Transverse colon (tissue), 4 donors: Measurements from ENCODE around the gene MAGI2. TPM values are rescaled to one million over a fixed set of nuclear protein-coding genes. Genes with fewer than 3 reads are reported as not detected.

Source experiments
- DNase-seq: peaks from one replicate; pipeline ENCODE4 v3.0.0-alpha.2; 2019
- H3K27ac ChIP-seq, 4 donors: fragments of 200-600 bp; sonication (generic); 2 replicates each; pipeline ENCODE4 v1.5.1; 2016 to 2018; ENCODE audit warnings: inconsistent platforms in 4 of 4
- H3K27me3 ChIP-seq: fragments of 200-600 bp; sonication (generic); 2 replicates; pipeline ENCODE4 v1.5.1; 2017; ENCODE audit warnings: inconsistent platforms
- H3K36me3 ChIP-seq, 4 donors: fragments of 200-600 bp; sonication (generic); 2 replicates each; pipeline ENCODE4 v1.5.1; 2017 to 2019; ENCODE audit warnings: inconsistent platforms in 4 of 4
- H3K4me1 ChIP-seq, 4 donors: fragments of 200-600 bp; sonication (generic); 2 replicates each; pipeline ENCODE4 v1.5.1; 2017 to 2020; ENCODE audit warnings: inconsistent platforms in 4 of 4
- H3K4me3 ChIP-seq, 4 donors: fragments of 200-600 bp; sonication (generic); 1 replicate in 1 of 4; 2 replicates in 3 of 4; pipeline versions ENCODE4 v1.5.1 to v1.6.1; 2017 to 2019; ENCODE audit warnings: inconsistent platforms in 4 of 4
- H3K9me3 ChIP-seq, 2 donors: fragments of 200-600 bp; sonication (generic); 2 replicates each; pipeline ENCODE4 v1.5.1; 2017 to 2019; ENCODE audit warnings: inconsistent platforms in 2 of 2
- EP300 ChIP-seq: sonication (generic); formaldehyde crosslinking; IDR thresholded peaks from one replicate; pipeline ENCODE4 v1.6.1; 2017; ENCODE audit warnings: antibody characterized with exemption, low read depth
- POLR2A ChIP-seq: fragments of 450-650 bp; IDR thresholded peaks from one replicate; pipeline ENCODE4 v1.6.1; 2016; ENCODE audit warnings: antibody characterized with exemption, mild to moderate bottlenecking, moderate library complexity
- POLR2AphosphoS5 ChIP-seq, 3 donors: sonication (generic); formaldehyde crosslinking; IDR thresholded peaks; one replicate each; pipeline ENCODE4 v1.6.1; 2016; ENCODE audit warnings: antibody characterized with exemption in 3 of 3
- WGBS, 2 donors: methylation state at CpG; one replicate each; pipeline ENCODE4 v1.1.5; 2018; ENCODE audit warnings: low coverage in 1 of 2; 5-methylcytosine and 5-hydroxymethylcytosine counted together
- in situ Hi-C, 4 donors: fragments of 200-750 bp; cut with MboI; loops; one replicate each; pipeline versions ENCODE4 v1.15.0 to v1.15.1; 2017; ENCODE audit warnings: low sequenced_read_pairs in 3 of 4, low pct_ligation_motif_present in 1 of 4, low pct_unique_long_range_greater_than_20kb in 1 of 4
- intact Hi-C: fragments of 100-400 bp; cut with DNase I; formaldehyde crosslinking; loops from one replicate; pipeline ENCODE4 v1.15.1; 2023; ENCODE audit warnings: low total_unique reads
- total RNA-seq, 4 donors: library from RNA; depleted of rRNA; stranded (reverse); fragments of >200 nt; gene quantifications; one replicate each; pipeline ENCODE4 v1.1.0, GENCODE V29; 2016
- TF ChIP-seq, protein P1 (sequence below), 5 experiments: fragments of 200-600 bp in 3 of 5; fragments of 450-650 bp in 2 of 5; sonication (generic) in 3 of 5; IDR thresholded peaks; 1 replicate in 2 of 5; 2 replicates in 3 of 5; pipeline ENCODE4 v1.5.1; 2016 to 2017; ENCODE audit warnings: antibody characterized with exemption in 5 of 5, inconsistent platforms in 3 of 5, mild to moderate bottlenecking in 2 of 5, moderate library complexity in 1 of 5

MAGI2 gene
- total RNA-seq, 4 donors from 2014 or later, result 1.6 to 9.7 (median 4.1) TPM

GRCh38 chr7:78143661-78144060 lies 1309.8 kb downstream of the MAGI2 start:
- no peak overlapping the region for H3K27ac ChIP-seq
- no peak overlapping the region for H3K4me3 ChIP-seq
- TF ChIP-seq EP300, result no peak
- TF ChIP-seq, protein P1, sequence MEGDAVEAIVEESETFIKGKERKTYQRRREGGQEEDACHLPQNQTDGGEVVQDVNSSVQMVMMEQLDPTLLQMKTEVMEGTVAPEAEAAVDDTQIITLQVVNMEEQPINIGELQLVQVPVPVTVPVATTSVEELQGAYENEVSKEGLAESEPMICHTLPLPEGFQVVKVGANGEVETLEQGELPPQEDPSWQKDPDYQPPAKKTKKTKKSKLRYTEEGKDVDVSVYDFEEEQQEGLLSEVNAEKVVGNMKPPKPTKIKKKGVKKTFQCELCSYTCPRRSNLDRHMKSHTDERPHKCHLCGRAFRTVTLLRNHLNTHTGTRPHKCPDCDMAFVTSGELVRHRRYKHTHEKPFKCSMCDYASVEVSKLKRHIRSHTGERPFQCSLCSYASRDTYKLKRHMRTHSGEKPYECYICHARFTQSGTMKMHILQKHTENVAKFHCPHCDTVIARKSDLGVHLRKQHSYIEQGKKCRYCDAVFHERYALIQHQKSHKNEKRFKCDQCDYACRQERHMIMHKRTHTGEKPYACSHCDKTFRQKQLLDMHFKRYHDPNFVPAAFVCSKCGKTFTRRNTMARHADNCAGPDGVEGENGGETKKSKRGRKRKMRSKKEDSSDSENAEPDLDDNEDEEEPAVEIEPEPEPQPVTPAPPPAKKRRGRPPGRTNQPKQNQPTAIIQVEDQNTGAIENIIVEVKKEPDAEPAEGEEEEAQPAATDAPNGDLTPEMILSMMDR (IDR thresholded peaks at IDR 0.05), result no peak
- no peak for TF ChIP-seq POLR2AphosphoS5 (IDR thresholded peaks at IDR 0.05)
- no peak for TF ChIP-seq POLR2A
- intact Hi-C loops (no loop called here), in situ Hi-C loops (no loop called here)
- no peaks in the 10 kb centered on the region for H3K9me3 ChIP-seq
- 86 to 92% methylated on average over 2 of the region's 2 CpGs for WGBS, 2 donors
- H3K27me3 ChIP-seq, result no peaks in the 10 kb centered on the region
- no peaks in the 10 kb centered on the region for H3K4me1 ChIP-seq
- H3K36me3 ChIP-seq, result no peaks in the 10 kb centered on the region
- no peak for DNase-seq

GRCh38 chr7:78141522-78142281 lies 1311.8 kb downstream of the MAGI2 start:
- Histone ChIP-seq H3K4me3 (no peak overlapping the region), H3K27ac (no peak overlapping the region), H3K9me3 (no peaks in the 10 kb centered on the region), H3K36me3 (no peaks in the 10 kb centered on the region), H3K4me1 (no peaks in the 10 kb centered on the region), H3K27me3 (no peaks in the 10 kb centered on the region)
- DNase-seq, result no peak
- intact Hi-C loops (no loop called here), in situ Hi-C loops (no loop called here)
- 77 to 84% methylated on average over 9 of the region's 9 CpGs for WGBS, 2 donors
- TF ChIP-seq, protein P1 (IDR thresholded peaks at IDR 0.05), result no peak
- TF ChIP-seq EP300, result no peak
- no peak for TF ChIP-seq POLR2A
- no peak for TF ChIP-seq POLR2AphosphoS5 (IDR thresholded peaks at IDR 0.05)

DNA sequence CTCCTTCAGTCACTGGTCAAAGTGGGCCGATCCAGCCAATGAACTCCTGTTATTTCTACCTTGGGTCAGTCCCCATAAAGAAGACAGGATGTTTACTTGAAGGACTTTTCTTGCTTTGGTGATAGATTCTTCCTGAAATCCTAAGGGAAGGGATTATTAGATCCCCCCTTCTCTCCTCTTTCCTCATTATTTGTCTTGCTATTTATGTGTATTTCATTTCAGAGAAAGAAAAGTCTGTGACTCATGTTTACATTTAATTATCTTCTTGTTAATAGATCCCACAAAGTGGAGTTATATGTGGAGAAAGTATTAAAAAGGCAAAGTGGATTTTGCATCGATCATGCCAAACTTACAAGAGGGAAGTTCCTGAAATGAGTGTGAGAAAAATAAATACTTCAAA lies 1313.4 kb downstream of the MAGI2 start:
- H3K9me3 ChIP-seq, result no peaks in the 10 kb centered on the region
- H3K27ac ChIP-seq, result no peak overlapping the region
- TF ChIP-seq POLR2A, result no peak
- TF ChIP-seq POLR2AphosphoS5 (IDR thresholded peaks at IDR 0.05), result no peak
- no peak for TF ChIP-seq EP300
- TF ChIP-seq, protein P1 (IDR thresholded peaks at IDR 0.05), result no peak
- no peaks in the 10 kb centered on the region for H3K27me3 ChIP-seq
- H3K36me3 ChIP-seq, result no peaks in the 10 kb centered on the region
- no peak overlapping the region for H3K4me3 ChIP-seq
- no peak for DNase-seq
- H3K4me1 ChIP-seq, result no peaks in the 10 kb centered on the region
- WGBS, 2 donors, result 71 to 72% methylated on average over 2 of the region's 2 CpGs
- intact Hi-C loops (no loop called here), in situ Hi-C loops (no loop called here)

DNA sequence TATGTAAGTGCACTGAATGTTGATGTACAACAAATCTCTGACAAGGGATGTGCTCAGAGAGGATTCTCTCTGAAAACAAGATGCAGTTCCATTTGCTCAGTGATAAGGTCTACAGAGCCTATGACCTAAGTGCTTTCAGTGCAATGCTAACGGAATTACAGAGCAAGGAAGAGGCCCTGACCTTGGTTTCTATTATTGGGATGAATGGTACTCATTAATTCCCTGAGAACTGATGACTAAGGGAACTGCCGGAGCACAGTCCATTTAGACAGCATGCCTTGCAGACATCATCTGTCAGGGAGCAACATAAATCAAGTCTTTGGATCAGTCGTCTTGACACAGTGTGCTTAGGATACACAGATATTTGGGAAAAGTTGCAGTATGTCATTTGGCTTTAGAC lies 1314.1 kb downstream of the MAGI2 start:
- no peak overlapping the region for H3K27ac ChIP-seq
- DNase-seq, result no peak
- H3K4me3 ChIP-seq, result no peak overlapping the region
- no peaks in the 10 kb centered on the region for H3K36me3 ChIP-seq
- TF ChIP-seq EP300, result no peak
- TF ChIP-seq POLR2AphosphoS5 (IDR thresholded peaks at IDR 0.05), result no peak
- no peak for TF ChIP-seq POLR2A
- TF ChIP-seq, protein P1 (IDR thresholded peaks at IDR 0.05), result no peak
- H3K9me3 ChIP-seq, result no peaks in the 10 kb centered on the region
- intact Hi-C loops (no loop called here), in situ Hi-C loops (no loop called here)
- 40 to 73% methylated on average over 1 to 3 of the region's 3 CpGs for WGBS, 2 donors
- H3K4me1 ChIP-seq, result no peaks in the 10 kb centered on the region
- no peaks in the 10 kb centered on the region for H3K27me3 ChIP-seq
